K562 treated with DMSO at 1 percent for 48 hours (cell line): ENCODE measurements around the gene TCTN2. TPM values are rescaled to one million over a fixed set of nuclear protein-coding genes. Genes with fewer than 3 reads are reported as not detected.

Source experiments
- total RNA-seq: library from RNA; unstranded; fragments of 300-600 nt; gene quantifications from 2 replicates; pipeline ENCODE4 v1.2.3, GENCODE V29; 2022; ENCODE audit warnings: low replicate concordance; ENCODE audit errors: extremely low read depth

The TCTN2 gene
- not detected in 2 replicates for total RNA-seq

GRCh38 chr12:123670882-123671728, at the start of gene TCTN2:
TCTN2 (plus strand) TSS chr12:123671113; CDS start chr12:123671241, 128 bp downstream.

DNA sequence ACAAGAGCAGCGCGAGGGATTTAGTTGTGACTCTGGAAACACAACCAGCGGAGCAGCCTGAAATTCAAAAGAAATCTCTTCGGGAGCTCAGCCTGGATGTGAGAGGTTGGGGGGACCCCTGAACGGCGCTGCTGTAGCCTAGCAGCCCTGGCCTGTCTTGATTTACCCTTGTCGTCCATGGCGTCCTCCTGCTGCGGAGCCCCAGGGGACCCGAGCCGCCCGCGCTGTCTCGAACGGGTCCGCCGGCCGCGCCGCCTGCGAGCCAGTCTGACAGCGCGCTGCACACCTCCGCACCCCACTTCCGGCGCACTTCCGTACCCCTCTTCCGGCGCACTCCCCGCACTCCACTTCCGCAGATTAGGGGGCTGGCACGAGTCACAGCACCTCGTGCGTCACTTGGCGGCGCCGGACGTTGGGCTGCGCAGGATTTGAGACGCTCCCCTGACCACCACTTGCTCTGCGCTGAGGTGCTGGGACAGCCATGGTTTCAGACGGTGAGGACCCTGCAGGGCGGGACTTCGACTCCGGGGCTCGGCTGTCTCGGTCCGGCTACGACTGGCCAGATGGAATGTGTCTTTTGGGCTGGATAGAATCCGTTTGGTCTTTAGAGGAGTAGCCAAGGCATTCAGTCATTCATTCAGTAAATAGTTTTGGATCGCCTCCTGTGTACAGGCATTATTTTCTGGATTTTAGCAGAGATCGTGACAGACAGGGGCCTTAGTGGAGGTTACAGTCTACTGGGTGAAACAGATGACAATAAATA, 37.4 kb upstream of the TCTN2 start, which contains the start of the genes EIF2B1 and GTF2H3:
TSS of gene EIF2B1 (minus strand) at position 308 of the 763 bp plus-strand sequence. CDS start at position 179, 129 bp downstream.
TSS of gene GTF2H3 (plus strand) at position 451 of the 763 bp plus-strand sequence. CDS start at position 482, 31 bp downstream.

Other genes starting within 250 kb of the TCTN2 start
- gene RILPL2, start 234.4 kb upstream of the TCTN2 start, total RNA-seq, result not detected in 2 replicates
- not detected in 2 replicates for gene SNRNP35, start 213.0 kb upstream of the TCTN2 start, total RNA-seq
- not detected in 2 replicates for gene RILPL1, start 137.4 kb upstream of the TCTN2 start, total RNA-seq
- gene TMED2, start 86.6 kb upstream of the TCTN2 start, total RNA-seq, result not detected in 2 replicates
- not detected in 2 replicates for gene DDX55, start 69.0 kb upstream of the TCTN2 start, total RNA-seq
- gene EIF2B1, start 37.4 kb upstream of the TCTN2 start, total RNA-seq, result not detected in 2 replicates
- not detected in 2 replicates for gene GTF2H3, start 37.3 kb upstream of the TCTN2 start, total RNA-seq
- gene ATP6V0A2, start 41.2 kb downstream of the TCTN2 start, total RNA-seq, result not detected in 2 replicates
- not detected in 2 replicates for gene DNAH10, start 91.2 kb downstream of the TCTN2 start, total RNA-seq